CD4-positive, alpha-beta T cell treated with Interleukin-17A for 1 hour (primary cell): ENCODE data around the gene C19orf85.

Experiments
- DNase-seq: peaks from one replicate; pipeline ENCODE4 v3.0.0-alpha.2; 2020

C19orf85 gene

DNA sequence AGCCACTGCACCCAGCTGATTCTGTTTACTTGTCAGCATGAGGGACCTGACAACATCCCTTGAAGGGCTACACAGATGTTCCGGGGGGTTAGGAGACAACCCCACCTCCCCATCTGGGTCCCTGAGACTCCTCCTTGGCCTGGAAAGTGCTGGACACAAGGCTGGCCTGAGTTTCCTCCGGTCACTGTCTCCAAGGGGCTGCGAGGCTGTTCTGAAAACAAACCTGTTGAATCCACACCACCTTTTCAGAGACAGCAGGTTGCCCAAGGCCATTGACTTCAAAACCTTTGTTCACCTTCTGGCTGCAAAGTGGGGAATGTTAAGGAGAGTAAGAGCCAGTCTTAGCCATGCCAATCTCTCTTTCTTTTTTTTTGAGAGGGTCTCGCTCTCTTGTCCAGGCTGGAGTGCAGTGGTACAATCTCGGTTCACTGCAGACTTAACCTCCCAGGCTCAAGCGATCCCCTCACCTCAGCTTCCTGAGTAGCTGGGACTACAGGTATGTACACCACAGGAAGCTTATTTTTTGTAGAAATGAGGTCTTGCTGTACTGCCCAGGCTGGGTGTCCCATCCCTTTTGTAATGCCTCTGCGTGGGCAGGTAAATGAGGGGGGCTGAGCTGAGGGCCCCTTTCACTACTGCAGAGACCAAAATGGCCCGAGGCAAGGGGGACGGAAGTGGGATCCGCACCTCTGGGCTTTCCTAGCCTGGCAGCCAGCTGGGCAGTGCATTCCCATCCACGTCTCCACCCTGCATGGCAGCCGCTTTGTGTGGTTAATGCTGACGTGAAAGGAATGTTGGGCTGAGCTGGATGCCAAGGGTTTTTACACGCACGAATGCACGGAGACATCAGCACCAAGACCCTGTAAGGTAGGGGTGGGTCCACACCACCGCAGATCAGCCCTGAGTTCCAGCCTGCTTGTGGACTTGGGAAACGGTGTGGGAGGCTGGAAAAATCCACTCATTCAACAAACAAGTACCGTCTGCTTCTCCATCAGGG is 10.0 kb upstream of the C19orf85 start:
- no peak for DNase-seq

DNA sequence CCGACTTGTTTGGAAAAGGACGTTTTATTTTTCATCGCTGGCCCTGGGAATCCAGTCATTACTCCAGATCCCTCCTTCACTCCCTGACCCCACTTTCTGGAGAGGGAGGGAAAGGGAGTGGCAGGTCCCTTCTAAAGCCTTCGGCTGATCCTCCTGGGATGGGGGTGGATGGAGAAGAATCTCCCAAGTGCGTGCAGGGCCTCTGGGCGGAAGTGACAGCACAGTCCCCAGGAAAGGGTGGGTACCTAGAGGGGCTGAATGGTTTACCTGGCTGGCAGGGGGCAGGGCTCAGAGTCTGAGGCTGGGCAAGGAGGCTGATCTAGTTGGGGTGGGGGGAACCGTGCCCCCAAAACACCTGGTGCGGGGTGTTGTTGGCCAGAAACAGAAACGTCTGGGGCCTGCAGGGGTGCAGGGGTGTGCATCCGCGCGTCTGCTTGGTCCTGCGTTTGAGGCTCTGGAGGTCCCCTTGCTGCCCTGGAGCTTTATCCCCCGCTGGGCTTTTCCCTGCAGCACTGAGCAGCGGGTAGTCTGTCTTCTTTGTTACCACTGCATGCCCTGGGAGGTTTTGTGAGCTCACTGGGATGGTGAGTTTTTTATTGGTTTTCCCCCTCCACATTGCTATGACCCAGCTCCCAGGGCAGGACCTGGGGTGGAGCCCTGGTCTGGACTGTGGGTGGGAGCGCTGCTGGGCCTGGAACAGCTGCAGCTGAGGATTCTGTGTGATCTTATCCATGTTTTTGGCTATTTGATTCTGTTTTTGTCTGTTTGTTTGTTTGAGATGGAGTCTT is 8.9 kb upstream of the C19orf85 start:
- no peak for DNase-seq

DNA sequence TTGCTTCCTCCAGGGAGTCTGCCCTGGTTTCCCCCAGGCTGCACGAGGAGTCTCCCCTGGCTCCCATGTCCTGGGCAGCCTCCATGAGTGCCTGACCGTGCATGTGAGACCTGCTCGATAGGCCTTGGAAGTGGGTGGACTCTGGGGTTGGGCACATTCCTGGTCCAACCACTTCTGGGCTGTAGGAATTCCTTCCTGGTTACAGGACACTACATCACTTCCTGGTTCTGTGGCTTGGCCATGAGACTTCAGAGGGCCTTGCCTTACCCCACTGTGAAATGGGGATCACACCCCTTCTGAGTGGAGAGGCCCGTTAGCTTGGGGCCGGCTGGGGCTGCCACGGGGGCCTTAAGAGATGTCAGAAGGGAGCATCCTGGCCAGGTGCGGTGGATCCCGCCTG is 7.9 kb upstream of the C19orf85 start:
- no peak for DNase-seq

DNA sequence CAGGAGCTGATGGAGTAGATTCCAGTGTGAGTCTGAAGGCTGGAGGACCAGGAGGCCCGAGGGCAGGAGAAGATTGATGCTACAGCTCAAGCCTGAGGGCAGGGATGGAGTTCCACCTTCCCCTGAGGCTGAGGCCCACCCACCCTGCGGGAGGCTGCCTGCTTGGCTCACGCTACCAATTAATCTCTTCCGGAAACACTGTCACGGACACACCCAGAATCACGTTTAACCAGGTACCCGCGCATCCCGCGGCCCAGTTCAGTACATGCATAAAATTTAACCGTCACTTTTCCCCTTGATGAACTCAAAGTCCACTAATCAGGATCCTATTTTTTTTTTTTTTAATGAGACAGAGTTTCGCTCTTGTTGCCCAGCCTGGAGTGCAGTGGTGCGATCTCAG is 6.7 kb upstream of the C19orf85 start:
- DNase-seq = no peak

DNA sequence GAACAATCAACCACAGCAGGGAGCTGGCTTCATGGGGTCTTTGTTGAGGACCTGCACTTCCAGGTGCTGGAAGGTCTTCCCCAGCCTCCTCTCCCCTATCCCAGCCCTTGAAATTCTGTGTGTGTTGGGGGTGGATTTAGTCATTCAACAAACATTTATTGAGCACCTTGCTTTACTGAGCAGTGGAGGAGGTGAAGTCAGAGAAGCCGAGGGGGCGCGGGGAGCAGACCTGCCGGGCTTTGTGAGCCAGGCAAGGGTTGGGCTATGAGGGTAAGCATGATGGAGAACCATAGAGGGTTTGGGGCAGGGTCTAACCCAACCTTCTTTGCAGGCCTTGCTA is 3.5 kb upstream of the C19orf85 start:
- DNase-seq = no peak

DNA sequence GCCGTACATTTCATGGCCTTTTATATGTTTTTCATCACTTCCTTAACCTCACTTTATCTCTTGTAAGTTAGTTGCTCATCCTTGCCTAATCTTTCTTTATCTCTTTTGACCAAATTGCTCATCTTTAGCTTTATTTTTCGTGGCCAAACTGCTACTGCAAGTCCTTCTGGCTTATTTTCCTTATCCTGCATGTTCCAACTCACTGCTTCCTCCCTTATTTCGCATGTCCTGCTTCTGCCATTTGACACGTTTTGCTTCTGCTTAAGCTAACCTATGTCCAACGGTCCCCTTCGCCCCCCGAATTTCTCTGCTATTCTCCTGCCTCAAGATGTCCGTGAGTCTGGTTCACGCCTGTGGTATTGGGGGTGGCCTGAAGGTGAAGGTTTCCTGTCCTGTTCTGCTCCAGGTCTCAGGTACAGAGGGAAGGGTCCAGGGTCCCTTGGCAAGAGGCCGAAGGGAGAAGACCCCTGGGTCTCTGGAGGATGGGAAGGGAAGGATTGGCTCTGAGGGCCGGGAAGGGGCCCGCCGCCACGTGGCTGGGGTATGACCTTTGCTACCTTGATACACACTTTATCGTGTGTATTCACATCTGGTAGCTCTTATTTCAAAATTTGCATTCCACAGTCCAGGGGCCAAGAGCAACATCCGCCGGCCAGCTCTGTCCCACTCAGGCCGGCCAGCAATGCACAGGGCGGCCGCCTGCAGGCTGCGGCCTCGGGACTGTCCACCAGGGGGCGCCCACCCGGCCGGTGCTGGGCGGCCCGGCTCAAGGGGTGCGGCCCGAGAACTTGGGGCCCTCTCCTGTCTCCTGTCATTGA is 2.9 kb upstream of the C19orf85 start:
- peak; percentile 66 for DNase-seq

DNA sequence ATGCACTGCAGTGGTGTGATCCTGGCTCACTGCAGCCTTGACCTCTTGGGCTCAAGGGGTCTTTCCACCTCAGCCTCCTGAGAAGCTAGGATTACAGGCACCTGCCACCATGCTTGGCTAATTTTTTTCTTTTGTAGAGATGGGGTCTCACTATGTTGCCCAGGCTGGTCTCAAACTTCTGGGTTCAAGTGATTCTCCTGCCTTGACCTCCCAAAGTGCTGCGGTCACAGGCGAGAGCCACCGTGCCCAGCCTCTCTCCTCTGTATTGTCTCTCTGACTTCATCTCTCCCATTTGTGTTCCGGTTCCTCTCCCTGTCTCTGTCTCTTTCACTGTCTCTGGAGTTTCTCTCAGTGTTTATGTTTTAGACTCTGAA is 1.7 kb upstream of the C19orf85 start:
- DNase-seq = no peak

DNA sequence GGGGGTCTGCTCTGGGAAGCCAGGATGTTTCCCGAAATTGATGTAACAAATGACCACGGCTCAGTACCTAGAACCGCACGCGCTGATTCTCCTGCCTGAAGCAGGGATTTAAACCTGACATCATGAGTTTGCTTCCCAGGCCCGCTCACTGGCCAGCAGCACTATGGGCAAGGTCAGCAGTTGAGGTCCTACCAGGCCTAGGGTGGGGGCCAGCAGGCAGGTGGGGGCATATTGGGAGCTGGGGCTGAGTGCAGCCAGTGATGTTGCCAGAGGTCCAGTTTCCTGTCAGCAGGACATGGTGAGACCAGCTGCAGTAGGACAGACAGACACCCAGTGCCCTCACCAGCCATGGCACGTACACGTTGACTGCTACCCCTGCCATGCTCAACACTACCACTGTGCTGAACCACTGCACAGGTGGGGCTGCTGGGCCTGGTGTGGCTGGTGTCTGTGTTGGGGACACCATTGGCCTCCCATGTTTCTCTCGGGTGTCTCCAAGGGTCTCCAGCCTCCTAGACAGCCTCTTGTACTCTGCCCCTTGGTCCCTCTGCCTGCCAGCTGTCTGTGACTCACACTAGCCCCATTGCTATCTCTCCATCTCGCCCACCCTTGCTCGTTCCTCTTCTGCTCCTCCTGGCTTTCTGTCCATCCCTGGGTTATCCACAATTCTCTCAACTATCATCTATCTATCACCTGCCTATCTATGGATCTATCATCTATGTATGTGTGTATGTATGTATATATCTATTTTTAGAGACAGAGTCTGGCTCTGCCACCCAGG is 1.1 kb upstream of the C19orf85 start:
- DNase-seq = no peak

DNA sequence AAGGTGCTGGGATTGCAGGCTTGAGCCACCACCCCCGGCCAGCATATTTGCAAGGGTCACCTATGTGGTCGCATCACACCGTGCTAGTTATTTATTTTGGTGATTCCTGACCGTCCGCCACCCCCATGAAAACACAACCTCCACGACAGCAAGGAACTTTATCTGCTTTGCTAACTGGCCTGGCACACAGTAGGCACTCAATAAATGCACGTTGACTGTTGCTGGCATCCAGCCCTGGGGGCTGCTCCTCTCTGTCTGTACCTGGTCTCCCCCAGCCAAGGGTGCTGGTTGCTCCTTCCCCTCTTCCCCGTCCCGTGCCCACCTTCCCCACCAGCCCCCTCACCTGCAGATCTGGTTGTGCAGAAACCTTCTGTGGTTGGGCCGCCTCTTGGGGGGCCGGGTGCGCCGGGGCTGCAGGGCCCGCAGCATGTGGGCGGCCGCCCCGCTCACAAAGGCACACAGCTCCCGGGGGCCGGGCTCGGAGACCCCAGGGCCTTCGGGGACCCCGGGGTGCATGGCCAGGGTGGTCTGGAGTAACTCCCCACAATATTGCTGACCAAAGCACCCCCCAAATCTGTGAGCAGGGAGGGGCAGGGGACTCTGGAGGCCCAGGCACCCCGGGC is 401 bp downstream of the C19orf85 start:
- no peak for DNase-seq

DNA sequence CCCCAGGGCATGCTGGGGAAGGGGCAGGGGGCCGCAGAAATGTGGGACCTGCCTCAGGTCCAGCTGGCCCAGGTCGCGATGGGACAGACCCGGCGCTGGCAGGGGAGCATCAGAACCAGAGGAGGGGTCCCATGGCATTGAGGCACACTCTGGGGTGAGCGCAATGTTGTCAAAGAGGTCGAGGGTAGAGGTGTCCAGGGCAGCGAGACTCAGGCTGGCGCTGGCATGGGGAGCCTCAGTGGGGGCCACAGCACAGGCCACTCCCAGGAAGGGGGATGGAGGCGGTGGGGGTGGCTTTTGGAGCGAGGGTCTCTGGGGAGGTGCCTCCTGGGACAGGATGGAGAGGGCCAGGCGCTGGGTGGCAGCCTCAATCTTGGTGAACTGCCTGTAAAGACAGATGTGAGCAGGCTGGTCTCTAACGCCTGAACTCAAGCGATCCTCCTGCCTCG is 944 bp downstream of the C19orf85 start:
- no peak for DNase-seq

DNA sequence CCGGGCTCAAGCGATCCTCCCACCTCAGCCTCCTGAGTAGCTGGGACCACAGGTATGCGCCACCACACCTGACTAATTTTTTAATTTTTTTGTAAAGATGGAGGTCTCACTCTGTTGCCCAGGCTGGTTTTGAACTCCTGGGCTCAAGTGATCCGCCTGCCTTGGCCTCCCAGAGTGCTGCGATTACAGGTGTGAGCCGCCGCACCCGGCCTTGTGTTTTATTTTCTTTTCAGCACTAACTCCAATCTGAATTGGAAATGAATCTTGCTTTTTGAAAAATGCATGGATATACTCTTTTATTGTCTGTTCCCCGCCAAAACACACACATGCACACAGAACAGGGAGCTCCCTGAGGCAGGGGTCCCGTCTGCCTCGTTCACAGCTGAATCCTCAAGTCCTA is 1.8 kb downstream of the C19orf85 start:
- DNase-seq = no peak

DNA sequence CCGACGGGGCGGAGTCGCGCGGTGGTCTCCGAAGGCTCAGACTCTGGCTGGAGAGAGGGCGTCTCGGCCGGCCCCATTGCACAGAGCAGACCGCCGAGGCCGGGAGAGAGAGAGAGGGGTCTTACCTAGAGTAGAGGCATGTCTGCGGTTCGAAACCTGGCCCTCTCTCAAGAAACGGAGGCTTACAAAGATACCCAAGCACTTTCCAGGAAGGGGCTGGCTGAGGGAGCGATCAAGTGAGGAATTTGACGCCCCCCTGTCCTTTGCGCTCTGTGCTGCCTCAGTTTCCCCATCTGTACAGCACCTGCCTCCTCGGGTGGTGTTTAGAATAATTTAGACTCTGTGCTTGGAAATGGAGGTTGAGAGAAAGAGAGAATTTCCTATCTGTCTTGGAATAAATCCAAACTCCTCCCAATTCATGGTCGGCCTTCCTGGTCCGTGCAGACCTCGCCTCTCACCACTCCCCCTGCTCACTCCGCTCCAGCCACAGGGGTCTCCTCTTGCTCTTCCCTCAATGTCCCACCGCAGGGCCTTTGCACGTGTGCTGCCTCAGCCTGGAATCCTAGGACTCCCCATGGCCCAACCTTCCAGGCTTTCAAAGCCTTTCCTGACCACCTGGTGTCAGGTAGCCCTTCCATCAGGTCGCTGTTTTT is 2.5 kb downstream of the C19orf85 start:
- no peak for DNase-seq

DNA sequence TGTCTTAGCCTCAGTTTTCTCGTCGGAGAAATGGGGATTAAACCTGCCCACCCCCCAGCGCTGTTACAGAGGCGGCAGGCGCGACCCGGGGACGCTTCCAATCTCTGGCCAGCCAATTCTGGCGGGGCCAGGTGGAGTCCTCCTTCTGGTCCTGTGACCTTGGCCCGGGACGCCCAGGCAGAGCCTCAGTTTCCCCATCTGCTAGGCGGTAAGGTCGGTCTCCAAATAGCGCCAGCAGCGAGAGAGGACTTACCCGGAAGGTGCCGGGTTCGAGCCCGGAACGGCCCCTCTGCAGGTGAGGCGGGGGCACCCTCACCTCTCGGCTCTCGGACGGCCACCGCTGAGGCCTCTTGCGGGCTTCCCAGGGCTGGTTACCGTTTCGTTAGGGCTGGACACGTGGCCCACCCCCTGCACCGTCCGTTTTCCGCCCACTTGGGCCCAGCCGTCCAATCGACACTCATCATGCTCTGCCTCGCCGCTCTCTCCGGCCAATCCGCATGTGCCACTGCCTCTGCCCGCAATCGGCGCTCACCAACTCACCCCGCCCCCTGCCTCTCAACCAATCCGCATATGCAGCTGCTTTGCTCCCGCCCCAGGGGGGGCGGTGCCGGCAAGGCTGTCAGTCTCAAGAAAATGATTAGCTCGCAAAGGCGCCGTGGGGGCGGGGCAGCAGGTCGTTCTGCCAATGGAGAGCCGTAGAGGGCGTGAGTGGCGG is 3.1 kb downstream of the C19orf85 start, which contains the start of gene ISOC2:
TSS of gene ISOC2 (minus strand) at position 384 of the 715 bp plus-strand sequence. CDS start 5,156 bp downstream, outside the sequence.
- DNase-seq = peak; percentile 100

DNA sequence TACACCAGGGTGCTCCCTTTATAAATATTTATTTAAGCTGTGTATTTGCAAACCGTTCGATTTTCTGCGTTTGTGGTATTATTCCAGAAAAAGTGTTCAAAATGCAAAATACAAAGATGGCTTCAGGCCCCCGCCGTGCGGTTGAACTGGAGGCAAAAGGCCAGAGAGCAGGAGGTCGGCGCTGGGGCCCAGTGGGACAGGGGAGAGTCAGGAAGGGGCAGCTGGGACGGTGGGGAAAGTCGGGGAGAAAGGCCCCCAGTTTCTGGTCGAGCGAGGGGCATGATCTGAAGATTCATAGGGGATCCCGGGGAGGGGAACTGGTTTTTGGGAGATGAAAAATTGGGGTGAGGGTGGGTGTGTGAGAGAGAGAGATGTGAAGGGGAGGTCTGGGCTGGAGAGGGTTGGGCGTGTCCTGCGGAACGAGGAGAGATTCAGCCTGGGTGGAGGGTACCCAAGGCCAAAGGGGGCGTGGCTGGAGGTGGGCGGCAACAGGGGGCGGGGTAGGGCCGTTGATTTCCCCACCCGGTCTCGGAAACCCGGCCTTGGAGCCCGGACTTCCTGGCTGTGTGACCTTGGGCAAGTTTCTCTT is 3.8 kb downstream of the C19orf85 start:
- peak; percentile 38 for DNase-seq

DNA sequence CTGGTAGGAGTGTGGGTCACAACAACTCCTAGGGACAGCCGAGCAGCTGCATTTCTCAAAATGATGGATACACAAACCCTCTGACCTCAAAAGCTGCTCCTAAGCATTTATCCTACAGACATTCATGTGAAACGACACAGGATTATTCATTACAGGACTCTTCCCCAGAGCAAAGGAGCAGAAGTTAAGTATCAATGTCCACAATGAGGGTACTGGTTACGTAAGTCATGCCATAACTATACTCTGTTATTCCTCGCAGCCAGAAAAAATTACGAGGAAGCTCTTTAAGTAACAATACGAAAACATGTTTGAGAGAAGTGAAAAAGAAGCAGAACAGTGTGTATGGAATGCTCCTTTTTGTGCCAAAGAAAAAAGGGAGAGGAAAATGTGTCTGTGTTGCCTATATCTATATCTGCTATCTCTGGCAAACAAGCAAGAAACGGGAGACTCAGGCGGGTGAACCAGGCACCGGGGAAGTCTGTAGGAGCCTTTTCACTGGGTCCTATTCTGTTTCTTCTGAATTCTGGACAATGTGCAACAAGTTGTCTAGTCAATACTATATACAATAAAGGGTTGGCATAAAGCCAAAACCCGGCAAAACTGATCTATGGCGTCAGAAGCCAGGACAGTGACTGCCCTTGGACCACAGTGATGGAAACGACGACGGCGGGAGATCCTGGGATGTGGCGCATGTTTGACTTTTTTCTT is 4.4 kb downstream of the C19orf85 start:
- DNase-seq = no peak

DNA sequence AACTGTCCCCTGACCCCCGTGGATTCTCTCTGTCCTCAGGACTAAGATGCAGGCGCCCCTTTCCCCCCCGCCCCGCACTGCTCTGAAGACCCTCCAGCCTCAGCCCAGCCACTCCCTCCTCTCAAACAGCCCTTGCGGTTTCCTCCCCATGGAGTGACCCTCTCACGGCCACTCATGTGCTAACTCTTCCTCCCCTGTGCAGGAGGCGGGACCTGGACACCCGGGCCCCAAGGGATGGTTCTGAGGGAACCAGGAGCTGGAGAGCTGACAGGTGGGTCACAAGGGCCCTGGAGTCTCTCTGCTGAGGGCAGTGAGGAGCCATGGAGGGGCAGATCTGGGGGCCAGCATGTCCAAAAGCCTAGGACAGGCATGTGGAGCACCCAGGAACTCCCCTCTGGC is 5.0 kb downstream of the C19orf85 start:
- DNase-seq = no peak

DNA sequence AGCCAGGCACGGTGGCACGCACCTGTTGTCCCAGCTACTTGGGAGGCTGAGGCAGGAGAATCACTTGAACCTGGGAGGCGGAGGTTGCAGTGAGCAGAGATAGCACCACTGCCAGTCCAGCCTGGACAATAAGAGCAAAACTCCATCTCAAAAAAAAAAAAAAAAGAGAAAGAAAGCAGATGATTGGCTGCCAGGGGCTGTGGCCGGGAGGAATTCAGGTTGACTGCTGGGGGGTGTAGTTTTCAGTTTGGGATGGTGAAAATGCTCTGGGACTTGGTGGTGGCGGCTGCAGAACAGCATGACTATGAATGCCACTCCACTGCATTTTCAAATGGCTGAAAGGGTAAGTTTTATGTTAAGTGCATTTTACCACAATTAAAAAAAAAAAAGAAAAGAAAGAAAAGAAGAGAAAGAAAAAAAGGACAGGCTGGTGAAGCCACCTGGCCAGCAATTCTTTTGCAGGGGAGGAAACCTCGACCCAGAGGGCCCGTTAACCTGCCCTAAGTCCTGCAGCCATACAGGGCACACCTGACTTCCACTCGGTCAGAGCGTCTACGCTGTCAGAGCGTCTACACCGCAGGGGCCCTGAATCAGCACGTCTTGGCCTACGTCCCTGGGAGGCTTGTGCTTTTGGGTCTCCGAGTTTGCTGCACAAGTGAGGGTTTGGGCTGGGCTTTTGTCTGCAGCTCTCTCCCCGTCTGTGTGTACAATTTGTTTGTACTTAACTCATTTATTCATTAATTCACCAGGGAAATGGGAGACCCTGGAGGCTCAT is 6.7 kb downstream of the C19orf85 start:
- no peak for DNase-seq

DNA sequence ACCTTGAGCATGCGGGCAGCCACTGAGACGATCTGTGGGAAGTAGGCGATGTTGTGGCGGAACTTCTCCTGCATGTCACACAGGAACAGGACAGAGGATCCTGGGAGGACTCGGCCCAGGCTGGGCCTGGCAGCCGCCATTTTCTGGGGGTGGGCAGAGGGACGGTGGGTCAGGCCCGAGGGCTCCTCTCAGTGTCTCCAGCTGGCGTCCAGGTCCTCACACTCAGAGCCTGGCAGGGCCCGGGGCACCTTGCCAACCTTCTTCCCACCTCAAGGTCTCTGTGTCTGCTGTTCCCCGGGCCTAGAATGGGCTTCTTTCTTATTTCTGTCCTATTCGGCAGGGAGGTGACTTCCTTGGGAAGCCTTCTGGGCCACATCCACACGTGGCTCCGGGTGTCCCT is 8.2 kb downstream of the C19orf85 start:
- DNase-seq = no peak
